ENCODE measurements around the gene DLEC1.
"Not testable (repeated sequence)": the region's sequence is repeated elsewhere in the genome, so short reads cannot be mapped to it uniquely, and the experiment has no call there.

Gene DLEC1

DNA sequence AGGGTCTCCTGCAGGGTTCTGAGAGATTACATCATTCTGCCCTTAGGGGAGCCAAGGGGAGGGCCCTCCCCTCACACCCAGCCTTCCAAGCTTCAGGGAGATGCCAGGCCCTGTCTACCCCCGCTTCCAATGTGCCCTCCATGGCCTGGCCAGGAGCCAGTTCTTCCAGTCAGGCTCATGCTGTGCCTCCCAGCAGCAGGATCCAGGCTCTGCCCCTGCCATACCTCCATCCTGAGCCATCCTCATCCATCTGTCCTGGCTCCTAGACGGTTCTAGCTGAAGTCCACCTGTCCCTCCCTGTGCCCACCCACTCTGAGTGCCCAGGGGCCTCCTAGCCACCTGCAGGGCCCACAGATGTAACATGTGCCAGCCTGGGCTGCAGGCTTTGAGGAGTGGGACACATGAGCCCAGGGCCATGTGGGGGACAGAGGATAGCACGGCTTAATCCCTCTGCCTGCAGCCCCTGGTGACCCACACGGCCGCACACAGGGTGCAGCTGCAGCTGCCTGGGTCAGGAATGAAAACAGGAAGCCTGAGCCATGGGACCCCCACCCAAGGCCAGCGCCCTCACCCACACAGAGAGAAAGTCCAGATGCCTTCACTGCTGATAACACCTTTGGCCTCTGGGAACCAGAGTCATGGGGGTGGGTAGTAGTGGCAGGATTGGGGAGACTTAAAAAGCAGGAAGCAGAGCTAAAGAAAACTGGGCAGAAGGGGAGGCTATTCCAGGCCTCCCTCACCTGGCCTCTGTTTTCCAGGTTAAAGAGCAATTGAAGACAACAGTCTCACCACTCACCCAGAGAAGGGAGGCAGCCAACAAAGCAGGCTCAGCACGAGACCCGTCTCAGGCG is 21.3 kb upstream of the DLEC1 start:
- DNase-seq (ENCODE audit: low read depth, low spot score): no peak

DNA sequence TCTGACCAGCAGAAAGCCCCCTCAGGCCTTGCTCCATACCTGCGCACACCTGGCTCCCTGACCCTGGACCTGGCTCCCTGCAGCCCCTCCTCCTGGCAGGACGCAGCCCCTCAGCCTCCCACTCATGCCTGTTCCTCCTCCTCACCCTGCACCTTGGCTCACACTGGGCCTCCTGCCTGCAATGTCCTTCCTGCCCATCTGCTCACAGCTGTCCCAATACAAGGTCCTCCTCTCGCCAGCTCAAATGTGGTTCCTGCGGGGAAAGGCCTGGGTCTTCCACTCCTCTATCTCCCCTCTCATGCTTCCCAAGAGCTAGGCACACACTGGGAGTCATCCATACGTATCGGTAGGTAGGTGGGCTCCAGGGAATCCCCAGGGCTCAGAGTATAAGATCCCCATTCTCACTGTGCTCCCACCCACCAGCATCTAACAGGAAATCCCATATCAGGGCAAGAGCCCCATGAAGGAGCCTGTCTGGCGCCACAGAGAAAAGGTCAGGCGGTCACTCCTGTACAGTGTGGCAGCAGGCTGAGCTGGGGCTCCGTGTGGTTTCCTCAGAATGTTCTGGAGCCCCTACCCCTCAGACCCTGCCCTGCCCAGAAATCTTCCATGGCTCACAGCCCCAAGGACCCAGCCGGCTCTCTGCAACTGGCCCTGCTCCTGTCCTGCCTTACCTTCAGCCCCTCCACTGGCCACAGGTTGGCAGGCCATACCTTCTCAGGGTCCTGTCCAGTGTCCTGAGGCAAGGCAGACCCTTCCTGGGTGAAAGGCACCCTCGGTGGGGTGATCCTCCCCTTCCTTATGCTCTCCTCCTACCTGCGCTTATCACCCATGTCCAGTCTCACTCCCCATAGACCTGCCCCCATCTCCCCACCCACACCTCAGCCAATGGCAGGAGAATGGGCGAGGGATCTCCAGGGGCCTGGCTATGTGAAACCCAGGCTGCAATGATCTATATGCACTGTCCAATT is 20.4 kb upstream of the DLEC1 start:
- DNase-seq (ENCODE audit: low read depth, low spot score): no peak

DNA sequence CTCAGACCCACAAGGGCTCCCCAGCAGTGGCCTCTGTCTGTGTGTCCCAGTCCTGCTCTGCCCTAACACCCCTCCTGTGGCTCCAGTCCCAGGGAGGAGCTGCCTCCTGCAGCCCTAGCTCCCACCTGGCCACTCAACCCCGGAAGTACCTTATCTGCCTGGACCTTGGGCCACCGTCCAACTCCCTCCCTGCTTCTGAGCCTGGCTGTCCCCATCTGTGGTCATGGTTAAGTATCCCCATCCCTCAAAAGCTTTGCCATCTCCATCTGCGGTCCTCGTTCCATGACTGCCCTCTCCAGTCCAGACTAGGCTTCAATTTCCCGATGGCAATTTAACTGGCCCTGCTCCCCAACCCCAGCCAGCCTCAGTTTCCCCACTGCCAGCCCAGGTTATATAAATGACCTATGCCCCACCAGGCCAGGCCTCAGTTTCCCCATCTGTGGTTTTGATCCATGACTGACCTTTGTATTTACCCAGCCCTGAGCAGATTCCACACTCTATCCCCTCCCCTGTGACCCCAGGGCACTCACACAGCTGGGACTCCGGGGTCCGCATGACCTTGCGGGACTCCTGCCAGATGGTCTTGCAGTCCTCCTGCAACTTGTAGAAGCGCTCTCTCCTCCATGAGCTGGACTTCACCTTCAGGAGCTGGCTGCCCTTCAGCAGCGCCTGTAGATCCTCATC is 19.2 kb upstream of the DLEC1 start:
- DNase-seq (ENCODE audit: low read depth, low spot score): no peak

DNA sequence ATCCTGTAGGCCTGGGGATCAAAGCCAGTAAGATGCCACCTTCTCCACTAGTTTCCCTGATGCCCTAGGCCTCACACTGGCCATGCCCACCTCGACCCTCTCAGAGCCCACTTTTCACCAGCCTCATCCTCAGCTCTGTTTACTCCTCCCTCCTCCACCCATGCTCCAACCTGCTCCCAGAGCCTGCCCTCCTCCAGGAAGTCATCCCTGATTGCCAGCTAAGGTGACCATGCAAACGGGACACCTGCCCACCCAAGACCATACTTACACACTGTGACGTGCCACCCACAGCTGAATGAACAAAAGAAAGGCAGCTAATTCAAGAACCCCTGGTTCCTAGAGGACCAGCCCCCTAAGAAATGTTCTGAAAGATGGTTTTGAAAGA is 18.7 kb upstream of the DLEC1 start:
- DNase-seq (ENCODE audit: low read depth, low spot score): no peak

- no peak for DNase-seq (ENCODE audit: low read depth, low spot score)
Observed at GRCh38 chr3:38021196-38021595, 17.8 kb upstream of the DLEC1 start.

DNA sequence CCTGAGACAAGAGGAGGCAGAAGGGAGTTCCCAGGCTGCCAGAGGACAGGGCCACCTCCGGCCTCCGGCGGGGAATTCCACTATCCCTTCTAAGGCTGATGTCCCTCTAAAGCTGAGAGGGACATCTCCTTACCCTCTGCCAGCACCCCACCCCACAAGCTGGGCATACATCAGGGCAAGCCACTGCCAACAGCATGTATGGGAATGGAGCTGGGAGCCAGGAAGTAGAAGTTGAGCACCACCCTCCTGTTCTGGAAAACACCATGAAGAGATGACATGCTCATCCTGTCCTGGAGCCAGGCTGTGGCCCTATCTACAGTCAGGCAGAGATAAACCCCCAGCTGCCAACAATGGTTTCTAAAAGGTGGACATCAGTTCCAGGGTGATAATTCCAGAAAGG is 16.7 kb upstream of the DLEC1 start:
- no peak for DNase-seq (ENCODE audit: low read depth, low spot score)

DNA sequence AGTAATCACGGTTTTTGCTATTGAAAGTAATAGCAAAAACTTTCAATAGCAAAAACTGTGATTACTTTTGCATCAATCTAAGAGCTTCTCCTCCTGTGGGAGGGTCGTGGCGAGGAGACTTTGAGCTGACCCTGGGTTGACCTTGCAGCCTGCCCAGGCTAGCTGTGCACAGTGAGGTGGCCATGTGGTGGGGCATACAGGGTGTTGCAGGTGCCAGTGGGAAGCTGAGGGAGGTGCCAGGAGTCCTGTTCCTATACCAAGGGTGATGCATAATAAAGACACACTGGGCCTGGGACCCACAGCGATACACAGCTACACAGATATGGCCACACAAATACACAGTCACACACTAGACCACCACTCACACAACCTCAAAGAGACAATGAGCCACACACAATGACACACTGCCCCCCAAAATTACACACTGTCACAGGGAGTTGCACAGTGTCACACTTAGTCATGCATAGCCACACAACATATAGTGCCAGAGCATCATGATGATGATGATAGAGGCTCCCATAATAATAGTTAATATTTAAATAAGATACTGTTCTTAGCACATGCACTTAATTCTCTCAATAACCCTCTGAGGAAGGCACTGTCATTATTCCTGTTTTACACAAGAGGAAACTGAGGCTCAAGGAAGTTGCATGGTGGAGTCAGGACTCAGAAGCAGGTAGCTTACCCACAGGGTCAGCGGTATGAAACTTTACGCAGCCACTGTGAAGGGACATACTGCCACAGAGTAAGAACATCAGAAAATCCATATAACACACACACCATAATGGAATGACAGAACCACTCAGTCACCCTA is 15.9 kb upstream of the DLEC1 start:
- DNase-seq (ENCODE audit: low read depth, low spot score): no peak

- DNase-seq (ENCODE audit: low read depth, low spot score): no peak
Observed at GRCh38 chr3:38026856-38027255, 12.2 kb upstream of the DLEC1 start.

DNA sequence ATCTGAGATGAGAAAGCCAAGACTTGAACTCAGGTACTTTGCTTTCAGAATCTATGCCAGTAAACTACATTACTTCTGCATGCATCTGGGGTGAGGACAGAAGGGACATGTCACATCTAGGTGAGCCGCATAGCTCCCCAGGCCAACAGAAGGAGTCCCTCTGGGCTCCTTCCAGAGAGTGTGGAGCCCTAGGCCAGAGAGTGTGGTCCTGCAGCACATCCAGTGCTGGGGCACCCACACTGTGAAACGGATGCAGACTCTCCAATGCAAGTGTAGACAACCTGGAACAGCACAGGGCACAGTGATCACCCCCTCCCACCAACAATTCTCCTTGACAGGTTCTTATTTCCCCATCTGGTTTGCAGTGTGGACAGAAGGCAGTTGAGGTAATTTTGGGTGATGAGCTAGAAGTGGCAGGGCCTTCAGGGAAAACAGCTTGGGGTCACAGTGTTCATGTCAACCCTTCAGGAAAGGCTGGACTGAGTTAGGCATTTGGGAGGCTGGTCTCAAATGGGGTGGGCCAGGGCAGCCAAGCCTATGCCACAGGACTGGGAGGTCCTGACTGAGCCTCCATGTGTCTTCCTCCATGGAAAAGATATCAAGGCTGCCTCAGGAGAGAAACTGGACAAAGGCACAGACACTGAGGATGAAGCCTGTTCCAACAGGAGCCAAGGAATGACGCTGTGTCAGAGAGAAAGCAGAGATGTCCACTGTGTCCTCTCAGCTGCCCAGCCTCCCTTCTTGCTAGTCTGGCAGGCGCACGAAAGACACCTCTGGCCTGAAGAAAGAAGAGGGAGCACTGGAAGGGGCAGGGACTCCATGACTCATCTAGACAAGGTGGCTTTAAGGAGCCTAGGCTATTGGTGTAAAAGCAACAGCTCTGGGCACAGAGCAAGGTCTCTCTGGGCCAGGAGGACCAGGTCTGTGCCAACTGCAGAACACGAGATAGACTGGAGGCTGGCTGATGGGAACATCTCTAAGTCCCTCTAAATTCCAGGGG is 11.2 kb upstream of the DLEC1 start:
- no peak for DNase-seq (ENCODE audit: low read depth, low spot score)

GRCh38 chr3:38028621-38029361 is 10.2 kb upstream of the DLEC1 start:
- DNase-seq (ENCODE audit: low read depth, low spot score): no peak

GRCh38 chr3:38029400-38030125 is 9.4 kb upstream of the DLEC1 start, which contains the start of gene PLCD1:
PLCD1 (minus strand) TSS chr3:38029642; CDS start chr3:38029539, 103 bp downstream.
- no peak for DNase-seq (ENCODE audit: low read depth, low spot score)

DNA sequence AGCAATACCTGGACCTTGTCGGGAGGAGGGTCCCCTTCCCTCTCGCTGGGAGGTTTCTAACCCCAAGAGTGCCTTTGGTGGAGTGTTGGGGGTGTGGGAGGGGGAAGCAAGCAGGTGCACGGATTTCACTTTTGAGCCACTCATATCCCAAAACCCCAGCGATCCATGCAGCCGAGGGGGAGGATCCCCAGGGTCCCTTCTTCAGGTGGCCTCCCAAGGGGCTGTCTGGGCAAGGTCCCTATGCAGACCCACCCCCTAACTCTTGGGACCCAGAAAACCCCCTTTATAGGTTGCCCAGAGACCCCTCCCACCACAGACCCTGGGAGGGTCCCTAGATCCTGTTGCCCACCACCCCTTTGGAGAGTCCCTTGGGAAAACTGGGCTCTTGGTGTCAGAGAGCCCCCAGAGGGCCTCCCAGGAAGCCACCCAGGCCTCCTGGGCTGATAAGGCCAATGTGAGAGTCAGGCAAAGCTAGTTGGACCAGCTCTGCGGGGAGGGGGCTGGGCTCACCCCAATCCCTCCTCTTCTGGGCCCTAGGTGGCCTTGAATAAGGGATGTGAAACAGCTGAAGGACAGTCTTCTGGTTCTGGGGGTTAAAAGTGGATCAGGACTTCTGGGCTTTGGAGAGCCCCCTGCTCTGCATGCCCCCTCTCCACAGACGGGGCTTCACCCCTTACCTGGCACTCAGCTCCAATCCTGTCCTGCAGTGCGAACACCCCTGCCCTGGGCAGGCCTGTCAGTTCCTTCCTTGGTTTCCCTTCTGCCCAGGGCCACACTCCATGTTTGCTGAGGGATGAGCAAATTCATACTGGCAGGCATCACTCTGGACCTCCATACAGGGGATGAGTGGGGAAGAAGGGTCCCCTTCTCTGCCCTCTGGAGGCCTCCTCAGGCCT is 8.6 kb upstream of the DLEC1 start:
- DNase-seq (ENCODE audit: low read depth, low spot score): no peak

GRCh38 chr3:38031022-38031994 is 7.7 kb upstream of the DLEC1 start:
- DNase-seq (ENCODE audit: low read depth, low spot score): peak; percentile 13

GRCh38 chr3:38032328-38032865 is 6.6 kb upstream of the DLEC1 start:
- DNase-seq (ENCODE audit: low read depth, low spot score): no peak

- DNase-seq (ENCODE audit: low read depth, low spot score): not testable (repeated sequence)
Observed at GRCh38 chr3:38033586-38033985, 5.4 kb upstream of the DLEC1 start.

DNA sequence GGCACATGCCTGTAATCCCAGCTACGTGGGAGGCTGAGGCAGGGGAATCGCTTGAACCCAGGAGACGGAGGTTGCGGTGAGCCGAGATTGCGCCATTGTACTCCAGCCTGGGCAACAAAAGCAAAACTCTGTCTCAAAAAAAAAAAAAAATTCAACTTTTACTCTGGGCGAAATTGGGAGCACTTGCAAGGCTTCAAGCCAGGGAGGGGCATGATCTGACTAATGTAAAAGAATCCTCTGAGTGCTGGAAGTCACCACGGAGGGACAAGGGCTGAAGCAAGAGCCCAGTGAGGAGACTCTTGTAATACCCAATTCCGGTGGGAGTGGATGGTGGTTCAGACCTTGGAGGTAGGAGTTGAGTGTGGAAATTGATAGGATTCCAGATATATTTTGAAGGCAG is 4.7 kb upstream of the DLEC1 start:
- DNase-seq (ENCODE audit: low read depth, low spot score): not testable (repeated sequence)

Data from activated CD4-positive, CD25-positive, alpha-beta regulatory T cell treated with anti-CD3 and anti-CD28 coated beads, Interleukin-2, amount 50 U/mL, for 16 hours (primary cell).